ENCODE results near the gene GALNT2.

DNA sequence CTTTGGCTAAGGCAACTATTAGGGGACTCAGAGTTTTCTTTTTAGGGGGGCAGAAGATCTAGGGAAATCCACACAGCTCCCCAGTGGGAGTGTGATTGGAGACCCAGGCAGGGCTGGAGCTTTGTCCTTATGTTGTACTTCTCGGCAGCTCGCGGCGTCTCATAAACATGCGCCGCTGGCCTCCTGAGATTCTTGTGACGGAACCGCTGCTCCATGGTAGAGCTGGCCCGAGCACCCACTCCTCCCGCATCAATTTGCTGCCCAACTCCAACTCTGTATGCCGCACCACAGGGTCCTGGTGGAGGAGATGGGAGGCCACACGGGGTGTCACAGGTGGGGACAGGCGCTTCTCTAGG is 143.9 kb downstream of the GALNT2 start:
- TF ChIP-seq, protein P1, sequence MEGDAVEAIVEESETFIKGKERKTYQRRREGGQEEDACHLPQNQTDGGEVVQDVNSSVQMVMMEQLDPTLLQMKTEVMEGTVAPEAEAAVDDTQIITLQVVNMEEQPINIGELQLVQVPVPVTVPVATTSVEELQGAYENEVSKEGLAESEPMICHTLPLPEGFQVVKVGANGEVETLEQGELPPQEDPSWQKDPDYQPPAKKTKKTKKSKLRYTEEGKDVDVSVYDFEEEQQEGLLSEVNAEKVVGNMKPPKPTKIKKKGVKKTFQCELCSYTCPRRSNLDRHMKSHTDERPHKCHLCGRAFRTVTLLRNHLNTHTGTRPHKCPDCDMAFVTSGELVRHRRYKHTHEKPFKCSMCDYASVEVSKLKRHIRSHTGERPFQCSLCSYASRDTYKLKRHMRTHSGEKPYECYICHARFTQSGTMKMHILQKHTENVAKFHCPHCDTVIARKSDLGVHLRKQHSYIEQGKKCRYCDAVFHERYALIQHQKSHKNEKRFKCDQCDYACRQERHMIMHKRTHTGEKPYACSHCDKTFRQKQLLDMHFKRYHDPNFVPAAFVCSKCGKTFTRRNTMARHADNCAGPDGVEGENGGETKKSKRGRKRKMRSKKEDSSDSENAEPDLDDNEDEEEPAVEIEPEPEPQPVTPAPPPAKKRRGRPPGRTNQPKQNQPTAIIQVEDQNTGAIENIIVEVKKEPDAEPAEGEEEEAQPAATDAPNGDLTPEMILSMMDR (IDR thresholded peaks at IDR 0.05): no peak
- TF ChIP-seq HDAC2 (IDR thresholded peaks at IDR 0.05) (no peak), POLR2A (IDR thresholded peaks at IDR 0.05; ENCODE audit: low read length) (no peak), BHLHE40 (IDR thresholded peaks at IDR 0.05; ENCODE audit: low read depth, low read length) (no peak), JUNB (IDR thresholded peaks at IDR 0.05) (no peak)
- TF ChIP-seq, protein P2, sequence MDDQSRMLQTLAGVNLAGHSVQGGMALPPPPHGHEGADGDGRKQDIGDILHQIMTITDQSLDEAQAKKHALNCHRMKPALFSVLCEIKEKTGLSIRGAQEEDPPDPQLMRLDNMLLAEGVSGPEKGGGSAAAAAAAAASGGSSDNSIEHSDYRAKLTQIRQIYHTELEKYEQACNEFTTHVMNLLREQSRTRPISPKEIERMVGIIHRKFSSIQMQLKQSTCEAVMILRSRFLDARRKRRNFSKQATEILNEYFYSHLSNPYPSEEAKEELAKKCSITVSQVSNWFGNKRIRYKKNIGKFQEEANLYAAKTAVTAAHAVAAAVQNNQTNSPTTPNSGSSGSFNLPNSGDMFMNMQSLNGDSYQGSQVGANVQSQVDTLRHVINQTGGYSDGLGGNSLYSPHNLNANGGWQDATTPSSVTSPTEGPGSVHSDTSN (IDR thresholded peaks at IDR 0.05): no peak

Measured in A549 (cell line).